ENCODE data around the gene TMPRSS2.

Gene TMPRSS2

DNA sequence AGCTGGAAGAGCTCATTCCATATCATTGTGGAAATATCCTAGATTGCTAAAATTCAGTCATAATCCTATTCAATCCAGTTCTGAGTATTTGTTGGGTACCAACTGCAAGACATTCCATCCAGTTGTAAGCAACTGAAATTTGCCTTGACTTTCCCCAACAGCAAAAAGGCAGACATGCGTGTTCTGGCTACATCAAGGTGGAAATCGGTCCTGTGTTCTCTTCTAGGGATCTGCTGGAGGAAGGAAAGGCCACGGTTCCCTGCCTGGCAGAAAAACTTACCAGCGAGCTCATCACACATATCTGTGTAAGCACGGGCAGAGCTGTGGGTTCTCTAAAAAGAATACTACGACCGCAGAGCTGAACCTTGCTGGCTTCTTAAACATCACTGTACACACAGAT is 64.4 kb downstream of the TMPRSS2 start:
- no peak overlapping the region for H3K9ac ChIP-seq (ENCODE audit: low read length)
- H3K9me3 ChIP-seq (ENCODE audit: control insufficient read depth, low read depth, low read length), result no peaks in the 10 kb centered on the region
- no peak overlapping the region for H3K4me3 ChIP-seq (ENCODE audit: low read length)
- H3K27me3 ChIP-seq (ENCODE audit: control insufficient read depth, insufficient read depth, low read length), result no peaks in the 10 kb centered on the region
- no peaks in the 10 kb centered on the region for H3K36me3 ChIP-seq (ENCODE audit: control insufficient read depth, low read depth, low read length)
- H3K4me1 ChIP-seq (ENCODE audit: control insufficient read depth, low read depth, low read length), result no peaks in the 10 kb centered on the region
- H3K27ac ChIP-seq (ENCODE audit: low read length), result no peak overlapping the region

- Histone ChIP-seq H3K27me3 (ENCODE audit: control insufficient read depth, insufficient read depth, low read length) (no peaks in the 10 kb centered on the region), H3K9me3 (ENCODE audit: control insufficient read depth, low read depth, low read length) (no peaks in the 10 kb centered on the region), H3K27ac (ENCODE audit: low read length) (no peak overlapping the region), H3K4me3 (ENCODE audit: low read length) (no peak overlapping the region), H3K36me3 (ENCODE audit: control insufficient read depth, low read depth, low read length) (no peaks in the 10 kb centered on the region), H3K9ac (ENCODE audit: low read length) (no peak overlapping the region), H3K4me1 (ENCODE audit: control insufficient read depth, low read depth, low read length) (no peaks in the 10 kb centered on the region)
These were observed 65.3 kb downstream of the TMPRSS2 start for GRCh38 chr21:41442481-41443186.

DNA sequence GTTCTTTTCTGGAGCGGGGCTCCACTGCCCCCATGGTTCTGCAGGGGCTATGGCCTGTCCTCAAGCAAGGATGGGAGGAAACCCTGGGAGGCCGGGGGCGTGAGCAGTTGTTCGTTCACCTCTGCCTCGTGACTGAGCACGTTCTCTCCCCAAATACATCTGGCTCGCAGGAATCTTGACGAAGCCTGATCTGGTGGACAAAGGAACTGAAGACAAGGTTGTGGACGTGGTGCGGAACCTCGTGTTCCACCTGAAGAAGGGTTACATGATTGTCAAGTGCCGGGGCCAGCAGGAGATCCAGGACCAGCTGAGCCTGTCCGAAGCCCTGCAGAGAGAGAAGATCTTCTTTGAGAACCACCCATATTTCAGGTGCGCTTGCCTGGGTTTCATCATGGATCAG is 66.4 kb downstream of the TMPRSS2 start:
- H3K36me3 ChIP-seq (ENCODE audit: control insufficient read depth, low read depth, low read length), result no peaks in the 10 kb centered on the region
- H3K9me3 ChIP-seq (ENCODE audit: control insufficient read depth, low read depth, low read length), result no peaks in the 10 kb centered on the region
- no peak overlapping the region for H3K4me3 ChIP-seq (ENCODE audit: low read length)
- no peak overlapping the region for H3K9ac ChIP-seq (ENCODE audit: low read length)
- H3K27me3 ChIP-seq (ENCODE audit: control insufficient read depth, insufficient read depth, low read length), result no peaks in the 10 kb centered on the region
- H3K27ac ChIP-seq (ENCODE audit: low read length), result no peak overlapping the region
- no peaks in the 10 kb centered on the region for H3K4me1 ChIP-seq (ENCODE audit: control insufficient read depth, low read depth, low read length)

DNA sequence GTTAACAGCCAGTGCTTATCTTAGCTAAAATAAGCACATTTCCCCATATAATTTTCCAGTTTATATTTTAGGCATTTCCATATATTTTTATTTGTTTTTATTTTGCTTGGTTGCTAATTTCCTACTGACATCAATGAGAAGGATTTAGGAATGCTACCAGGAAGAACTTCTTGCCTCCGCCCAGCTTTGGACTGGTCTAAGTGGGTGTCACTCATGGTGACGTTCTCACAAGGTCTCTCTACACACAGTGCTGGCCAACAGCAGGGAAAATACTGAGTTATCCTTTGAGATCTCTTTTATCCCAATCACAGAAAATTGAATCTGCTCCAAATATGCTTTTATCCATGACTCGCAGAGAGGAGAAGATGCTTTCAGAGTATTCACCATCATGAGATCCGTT is 68.7 kb downstream of the TMPRSS2 start:
- H3K27me3 ChIP-seq (ENCODE audit: control insufficient read depth, insufficient read depth, low read length), result no peaks in the 10 kb centered on the region
- H3K4me1 ChIP-seq (ENCODE audit: control insufficient read depth, low read depth, low read length), result no peaks in the 10 kb centered on the region
- H3K36me3 ChIP-seq (ENCODE audit: control insufficient read depth, low read depth, low read length), result no peaks in the 10 kb centered on the region
- H3K4me3 ChIP-seq (ENCODE audit: low read length), result no peak overlapping the region
- H3K9me3 ChIP-seq (ENCODE audit: control insufficient read depth, low read depth, low read length), result no peaks in the 10 kb centered on the region
- H3K27ac ChIP-seq (ENCODE audit: low read length), result no peak overlapping the region
- H3K9ac ChIP-seq (ENCODE audit: low read length), result no peak overlapping the region

GRCh38 chr21:41438425-41439113 is 69.4 kb downstream of the TMPRSS2 start:
- Histone ChIP-seq H3K27me3 (ENCODE audit: control insufficient read depth, insufficient read depth, low read length) (no peaks in the 10 kb centered on the region), H3K9me3 (ENCODE audit: control insufficient read depth, low read depth, low read length) (no peaks in the 10 kb centered on the region), H3K4me3 (ENCODE audit: low read length) (no peak overlapping the region), H3K9ac (ENCODE audit: low read length) (no peak overlapping the region), H3K27ac (ENCODE audit: low read length) (no peak overlapping the region), H3K4me1 (ENCODE audit: control insufficient read depth, low read depth, low read length) (no peaks in the 10 kb centered on the region), H3K36me3 (ENCODE audit: control insufficient read depth, low read depth, low read length) (no peaks in the 10 kb centered on the region)

- H3K9me3 ChIP-seq (ENCODE audit: control insufficient read depth, low read depth, low read length), result no peaks in the 10 kb centered on the region
These were observed 70.2 kb downstream of the TMPRSS2 start for GRCh38 chr21:41437729-41438128.

GRCh38 chr21:41435706-41436105 is 72.3 kb downstream of the TMPRSS2 start:
- Histone ChIP-seq H3K36me3 (ENCODE audit: control insufficient read depth, low read depth, low read length) (no peaks in the 10 kb centered on the region), H3K27ac (ENCODE audit: low read length) (no peak overlapping the region), H3K4me3 (ENCODE audit: low read length) (no peak overlapping the region), H3K4me1 (ENCODE audit: control insufficient read depth, low read depth, low read length) (peaks cover 6% of the 10 kb centered on the region), H3K27me3 (ENCODE audit: control insufficient read depth, insufficient read depth, low read length) (no peaks in the 10 kb centered on the region), H3K9ac (ENCODE audit: low read length) (no peak overlapping the region), H3K9me3 (ENCODE audit: control insufficient read depth, low read depth, low read length) (no peaks in the 10 kb centered on the region)

More at GRCh38 chr21:41437729-41438128, 70.2 kb downstream of the TMPRSS2 start:
- Histone ChIP-seq H3K36me3 (ENCODE audit: control insufficient read depth, low read depth, low read length) (no peaks in the 10 kb centered on the region), H3K4me3 (ENCODE audit: low read length) (no peak overlapping the region), H3K9ac (ENCODE audit: low read length) (no peak overlapping the region), H3K4me1 (ENCODE audit: control insufficient read depth, low read depth, low read length) (peaks cover 4% of the 10 kb centered on the region), H3K27ac (ENCODE audit: low read length) (no peak overlapping the region), H3K27me3 (ENCODE audit: control insufficient read depth, insufficient read depth, low read length) (no peaks in the 10 kb centered on the region)

DNA sequence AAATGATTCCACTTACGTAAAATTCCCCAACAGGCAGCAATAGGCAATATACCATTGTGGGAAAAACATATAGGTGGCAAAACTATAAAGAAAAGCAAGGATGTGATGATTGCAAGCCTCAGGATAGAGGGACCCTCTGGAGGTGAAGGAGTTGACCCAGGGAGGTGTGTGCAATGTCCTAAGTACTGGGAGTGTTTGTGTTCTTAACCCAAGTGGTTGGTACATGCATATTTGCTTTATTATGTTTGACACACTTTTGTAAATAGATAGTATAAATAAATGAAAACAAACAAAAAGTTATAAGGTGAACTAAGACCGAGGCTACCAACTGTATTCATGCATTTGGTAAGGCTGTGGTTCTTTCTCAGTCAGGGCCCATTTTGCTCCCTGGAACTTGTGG is 74.4 kb downstream of the TMPRSS2 start:
- Histone ChIP-seq H3K4me3 (ENCODE audit: low read length) (no peak overlapping the region), H3K4me1 (ENCODE audit: control insufficient read depth, low read depth, low read length) (peaks cover 6% of the 10 kb centered on the region), H3K27me3 (ENCODE audit: control insufficient read depth, insufficient read depth, low read length) (peaks cover 4% of the 10 kb centered on the region), H3K9ac (ENCODE audit: low read length) (no peak overlapping the region), H3K36me3 (ENCODE audit: control insufficient read depth, low read depth, low read length) (no peaks in the 10 kb centered on the region), H3K27ac (ENCODE audit: low read length) (no peak overlapping the region), H3K9me3 (ENCODE audit: control insufficient read depth, low read depth, low read length) (no peaks in the 10 kb centered on the region)

- peaks cover 6% of the 10 kb centered on the region for H3K4me1 ChIP-seq (ENCODE audit: control insufficient read depth, low read depth, low read length)
- no peak overlapping the region for H3K27ac ChIP-seq (ENCODE audit: low read length)
- peaks cover 9% of the 10 kb centered on the region for H3K27me3 ChIP-seq (ENCODE audit: control insufficient read depth, insufficient read depth, low read length)
- no peaks in the 10 kb centered on the region for H3K36me3 ChIP-seq (ENCODE audit: control insufficient read depth, low read depth, low read length)
- no peaks in the 10 kb centered on the region for H3K9me3 ChIP-seq (ENCODE audit: control insufficient read depth, low read depth, low read length)
- H3K9ac ChIP-seq (ENCODE audit: low read length), result no peak overlapping the region
- no peak overlapping the region for H3K4me3 ChIP-seq (ENCODE audit: low read length)
These were observed 75.1 kb downstream of the TMPRSS2 start for GRCh38 chr21:41432562-41433460.

DNA sequence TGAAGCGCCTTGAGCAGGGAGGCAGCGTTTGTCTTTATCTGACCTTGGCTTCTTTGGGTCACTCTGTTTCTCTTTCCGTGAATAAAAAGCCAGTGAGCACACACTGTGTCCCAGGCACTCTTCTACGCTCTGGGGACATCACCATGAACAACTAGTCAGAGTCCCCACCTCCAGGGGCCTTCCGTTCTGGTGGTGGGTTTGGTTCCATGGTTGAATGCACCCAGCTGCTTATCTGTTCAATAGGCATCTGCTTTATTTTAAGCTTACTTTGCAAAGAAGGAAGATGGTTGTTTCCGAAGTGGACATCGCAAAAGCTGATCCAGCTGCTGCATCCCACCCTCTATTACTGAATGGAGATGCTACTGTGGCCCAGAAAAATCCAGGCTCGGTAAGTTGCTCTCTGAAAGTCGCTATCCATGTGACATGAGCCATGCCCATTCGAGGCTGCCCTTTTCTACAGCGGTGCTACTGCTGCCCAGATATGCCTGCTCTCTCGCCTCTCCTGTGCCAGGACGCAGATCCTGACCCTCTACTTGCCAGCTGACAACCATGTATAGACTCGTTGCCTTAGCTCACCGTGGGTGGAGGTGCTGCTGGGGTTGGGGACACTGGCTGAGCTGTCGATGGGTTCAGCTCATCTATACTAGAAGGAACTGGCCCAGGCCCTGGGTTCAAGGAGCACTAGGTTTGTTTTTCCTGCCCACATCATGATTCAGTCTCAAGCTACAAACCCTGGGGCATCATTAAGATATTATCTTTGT is 76.0 kb downstream of the TMPRSS2 start:
- no peaks in the 10 kb centered on the region for H3K9me3 ChIP-seq (ENCODE audit: control insufficient read depth, low read depth, low read length)
- peaks cover 18% of the 10 kb centered on the region for H3K27me3 ChIP-seq (ENCODE audit: control insufficient read depth, insufficient read depth, low read length)
- H3K4me1 ChIP-seq (ENCODE audit: control insufficient read depth, low read depth, low read length), result peaks cover 11% of the 10 kb centered on the region
- H3K4me3 ChIP-seq (ENCODE audit: low read length), result no peak overlapping the region
- no peak overlapping the region for H3K27ac ChIP-seq (ENCODE audit: low read length)
- H3K36me3 ChIP-seq (ENCODE audit: control insufficient read depth, low read depth, low read length), result no peaks in the 10 kb centered on the region
- H3K9ac ChIP-seq (ENCODE audit: low read length), result no peak overlapping the region

DNA sequence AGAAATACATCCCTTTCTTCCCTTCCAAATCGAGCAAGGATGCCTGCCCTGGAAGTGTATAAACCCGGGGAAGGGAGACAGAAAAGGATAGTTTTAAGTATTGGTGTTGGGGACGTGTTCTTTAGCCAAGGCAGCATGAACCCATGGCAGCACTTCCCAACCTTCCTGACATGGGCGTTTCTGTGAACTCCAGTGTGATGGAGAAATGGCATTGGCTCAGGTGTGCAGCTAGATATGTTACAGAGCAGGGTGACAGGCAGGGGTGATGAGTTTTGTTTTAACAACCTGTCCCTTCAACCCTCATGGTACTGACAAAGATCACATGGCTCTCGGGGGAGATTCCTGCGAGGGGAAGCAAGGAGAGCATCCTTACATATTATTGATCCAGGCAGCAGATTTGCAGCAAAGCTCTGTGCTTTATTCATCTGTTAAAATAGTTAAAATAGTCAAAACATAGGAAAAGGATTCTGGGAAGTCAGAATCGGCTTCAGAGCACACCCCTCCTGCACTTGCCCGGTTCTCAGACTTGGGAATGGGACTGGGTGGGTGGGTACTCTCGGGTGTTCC is 78.0 kb downstream of the TMPRSS2 start:
- peaks cover 11% of the 10 kb centered on the region for H3K4me1 ChIP-seq (ENCODE audit: control insufficient read depth, low read depth, low read length)
- H3K9ac ChIP-seq (ENCODE audit: low read length), result no peak overlapping the region
- peaks cover 37% of the 10 kb centered on the region for H3K27me3 ChIP-seq (ENCODE audit: control insufficient read depth, insufficient read depth, low read length)
- H3K9me3 ChIP-seq (ENCODE audit: control insufficient read depth, low read depth, low read length), result no peaks in the 10 kb centered on the region
- no peaks in the 10 kb centered on the region for H3K36me3 ChIP-seq (ENCODE audit: control insufficient read depth, low read depth, low read length)
- H3K27ac ChIP-seq (ENCODE audit: low read length), result no peak overlapping the region
- no peak overlapping the region for H3K4me3 ChIP-seq (ENCODE audit: low read length)

Measured in iPS-18a (cell line).